Caki2 (cell line): ENCODE measurements around the gene SLC22A24. TPM values are rescaled to one million over a fixed set of nuclear protein-coding genes. Genes with fewer than 3 reads are reported as not detected.
A peak's percentile ranks its signal among the peaks of the same experiment; 100 is the strongest.
"Not testable (repeated sequence)": the region's sequence is repeated elsewhere in the genome, so short reads cannot be mapped to it uniquely, and the experiment has no call there.

Source experiments
- DNase-seq: peaks from one replicate; pipeline ENCODE4 v3.0.0-alpha.2; 2015; ENCODE audit warnings: low read depth
- in situ Hi-C: cut with HindIII; loops from 2 replicates; pipeline ENCODE4 v1.10.0; 2016; ENCODE audit warnings: low sequenced_read_pairs, low pct_unique_long_range_greater_than_20kb, mixed read lengths
- total RNA-seq: library from RNA; depleted of rRNA; stranded (reverse); fragments of >200 nt; shearing (Covaris generic); gene quantifications from 2 replicates; pipeline ENCODE4 v1.2.3, GENCODE V29; 2014; ENCODE audit warnings: low replicate concordance; rRNA removed

SLC22A24 gene, protein sequence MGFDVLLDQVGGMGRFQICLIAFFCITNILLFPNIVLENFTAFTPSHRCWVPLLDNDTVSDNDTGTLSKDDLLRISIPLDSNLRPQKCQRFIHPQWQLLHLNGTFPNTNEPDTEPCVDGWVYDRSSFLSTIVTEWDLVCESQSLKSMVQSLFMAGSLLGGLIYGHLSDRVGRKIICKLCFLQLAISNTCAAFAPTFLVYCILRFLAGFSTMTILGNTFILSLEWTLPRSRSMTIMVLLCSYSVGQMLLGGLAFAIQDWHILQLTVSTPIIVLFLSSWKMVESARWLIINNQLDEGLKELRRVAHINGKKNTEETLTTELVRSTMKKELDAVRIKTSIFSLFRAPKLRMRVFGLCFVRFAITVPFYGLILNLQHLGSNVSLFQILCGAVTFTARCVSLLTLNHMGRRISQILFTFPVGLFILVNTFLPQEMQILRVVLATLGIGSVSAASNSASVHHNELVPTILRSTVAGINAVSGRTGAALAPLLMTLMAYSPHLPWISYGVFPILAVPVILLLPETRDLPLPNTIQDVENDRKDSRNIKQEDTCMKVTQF
- total RNA-seq, result not detected in 2 replicates

- in situ Hi-C loops, result no loop called here
- no peak for DNase-seq
These were observed at the start of gene SLC22A24 for GRCh38 chr11:63144121-63144520. TSS of gene SLC22A24 (minus strand) at chr11:63144221. CDS start at chr11:63143779, 442 bp downstream.

DNA sequence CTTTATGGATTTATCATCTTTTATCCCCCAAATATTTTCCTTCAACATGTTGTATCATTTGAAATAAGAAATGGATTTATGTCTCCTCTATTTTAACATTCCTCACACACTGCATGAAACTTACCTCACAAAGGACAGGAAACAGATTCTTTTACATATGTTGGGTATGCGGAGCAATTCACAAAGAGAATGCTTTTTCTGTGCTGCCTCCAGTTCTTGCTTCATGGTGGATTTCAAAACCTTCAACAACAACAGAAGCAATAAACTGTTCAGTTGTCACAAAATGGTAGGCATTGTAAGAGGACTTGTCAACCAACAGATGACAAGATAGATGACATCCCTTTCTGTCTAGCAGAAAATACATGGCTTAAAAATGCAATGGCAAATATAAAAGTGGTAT lies 36.5 kb upstream of the SLC22A24 start:
- in situ Hi-C loops, result no loop called here
- DNase-seq, result no peak

GRCh38 chr11:63179432-63180041 lies 35.5 kb upstream of the SLC22A24 start:
- in situ Hi-C loops, result no loop called here
- no peak for DNase-seq

- DNase-seq, result no peak
- in situ Hi-C loops, result no loop called here
These were observed 33.9 kb upstream of the SLC22A24 start for GRCh38 chr11:63177872-63178271.

DNA sequence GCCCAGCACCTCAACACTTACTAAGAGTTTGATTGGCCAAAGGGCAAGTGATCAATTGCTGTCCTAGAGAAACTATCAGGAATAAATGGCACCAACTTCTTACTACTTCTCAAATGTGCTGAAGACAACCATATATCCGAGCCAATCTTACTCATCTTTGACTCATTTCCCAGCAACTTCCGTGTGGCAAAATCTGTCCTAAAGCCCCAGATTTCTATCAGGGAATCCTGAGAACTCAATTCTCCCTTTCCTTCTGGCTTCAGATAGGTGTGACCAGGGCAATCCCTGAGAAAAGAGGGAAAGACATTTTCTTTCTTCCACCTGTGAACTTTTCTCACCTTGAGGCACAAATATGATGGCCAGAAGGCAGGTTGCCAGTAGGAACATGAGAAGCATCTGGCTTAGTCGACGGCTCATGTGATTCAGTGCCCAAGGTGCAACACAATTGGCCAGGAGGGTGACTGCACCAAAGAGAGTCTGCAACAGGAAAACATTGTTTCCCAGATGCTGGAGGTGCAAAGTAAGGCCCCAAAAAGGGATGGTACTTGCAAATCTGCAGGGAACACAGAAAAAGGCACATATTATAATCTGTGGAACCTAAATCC lies 21.8 kb upstream of the SLC22A24 start:
- DNase-seq, result no peak
- in situ Hi-C loops, result no loop called here

DNA sequence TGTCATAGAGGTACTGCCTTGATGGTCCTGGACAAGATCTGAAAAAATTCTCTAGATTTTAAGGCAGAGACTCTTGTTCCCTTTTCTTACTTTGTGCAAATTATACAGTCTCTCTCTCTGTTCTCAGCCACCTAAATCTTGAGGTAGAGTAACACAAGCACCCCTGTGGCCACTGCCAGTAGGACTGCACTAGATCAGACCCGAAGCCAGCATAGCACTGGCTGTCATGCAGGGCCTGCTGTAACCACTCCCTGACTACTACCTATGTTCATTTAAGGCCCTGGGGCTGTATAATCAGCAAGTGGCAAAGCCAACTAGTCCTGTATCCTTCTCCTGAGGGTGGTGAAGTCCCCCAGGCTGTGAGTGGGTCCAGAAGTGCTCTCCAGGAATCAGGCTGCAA lies 11.8 kb upstream of the SLC22A24 start:
- in situ Hi-C loops, result no loop called here
- DNase-seq, result no peak

GRCh38 chr11:63146581-63146980 lies 2.6 kb upstream of the SLC22A24 start:
- in situ Hi-C loops, result no loop called here
- no peak for DNase-seq

DNA sequence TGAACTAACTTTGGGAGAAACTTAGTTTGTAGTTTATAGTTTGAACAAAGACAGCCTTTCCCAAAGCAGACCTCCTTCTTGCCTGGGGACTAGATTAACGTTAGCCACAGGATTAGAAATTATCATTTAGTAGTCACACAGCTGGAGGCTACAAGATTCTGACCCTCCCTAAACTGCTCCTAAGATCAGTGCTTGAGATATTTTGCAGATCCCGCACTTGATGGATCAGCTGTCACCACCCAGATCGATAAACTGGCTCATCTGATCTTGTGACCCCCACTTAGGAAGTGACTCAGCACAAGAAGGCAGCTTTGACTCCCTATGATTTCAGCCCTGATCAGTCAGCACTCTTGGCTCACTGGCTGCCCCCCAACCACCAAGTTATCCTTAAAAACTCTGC lies 1.6 kb downstream of the SLC22A24 start:
- DNase-seq, result no peak
- in situ Hi-C loops, result no loop called here

- DNase-seq, result peak; percentile 59
- in situ Hi-C loops, result no loop called here
These were observed 10.8 kb downstream of the SLC22A24 start for GRCh38 chr11:63132985-63133775.

GRCh38 chr11:63099555-63099954 lies 44.5 kb downstream of the SLC22A24 start:
- no peak for DNase-seq
- in situ Hi-C loops, result no loop called here

DNA sequence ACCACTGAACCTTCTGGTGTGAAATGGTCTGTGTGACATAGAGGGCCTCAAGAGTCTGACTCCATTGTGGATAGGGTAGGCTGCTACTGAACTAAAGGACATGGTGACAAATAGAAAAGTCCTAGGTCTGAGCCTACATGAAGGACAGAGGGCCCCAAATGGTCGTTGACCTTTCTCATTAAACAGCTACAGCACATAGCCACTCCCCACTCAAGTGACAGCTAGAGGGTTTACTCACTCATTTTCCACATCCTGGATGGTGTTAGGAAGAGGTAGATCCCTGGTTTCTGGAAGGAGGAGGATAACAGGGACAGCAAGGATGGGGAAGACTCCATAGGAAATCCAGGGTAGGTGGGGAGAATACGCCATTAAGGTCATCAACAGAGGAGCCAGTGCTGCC lies 63.3 kb downstream of the SLC22A24 start:
- no peak for DNase-seq
- in situ Hi-C loops, result no loop called here

DNA sequence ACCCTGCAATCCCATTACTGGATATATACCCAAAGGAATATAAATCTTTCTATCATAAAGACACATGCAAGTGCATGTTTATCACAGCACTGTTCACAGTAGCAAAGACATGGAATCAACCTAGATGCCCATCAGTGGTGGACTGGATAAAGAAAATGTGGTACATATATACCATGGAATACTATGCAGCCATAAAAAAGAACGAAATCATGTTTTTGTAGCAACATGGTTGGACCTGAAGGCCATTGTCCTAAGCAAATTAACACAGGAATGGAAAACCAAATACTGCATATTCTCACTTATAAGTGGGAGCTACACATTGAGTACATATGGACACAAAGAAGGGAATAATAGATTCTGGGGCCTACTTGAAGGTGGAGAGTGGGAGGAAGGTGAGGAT lies 97.8 kb downstream of the SLC22A24 start:
- in situ Hi-C loops, DNase-seq: not testable (repeated sequence)

DNA sequence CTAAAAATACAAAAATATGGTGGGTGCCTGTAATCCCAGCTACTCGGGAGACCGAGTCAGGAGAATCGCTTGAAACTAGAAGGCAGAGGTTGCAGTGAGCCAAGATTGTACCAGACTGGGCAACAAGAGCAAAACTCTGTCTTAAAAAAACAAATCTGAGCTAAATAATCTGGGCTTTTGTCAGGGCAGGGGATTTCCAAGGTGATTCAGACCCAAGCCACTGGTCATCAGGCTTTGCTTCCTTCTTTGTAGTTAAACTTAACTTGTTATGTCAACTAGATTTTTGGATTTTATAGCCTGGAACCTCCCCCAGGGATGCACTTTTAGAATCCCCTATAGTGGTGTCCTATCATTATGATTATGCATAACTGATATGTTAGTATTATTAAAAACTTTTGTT lies 101.4 kb downstream of the SLC22A24 start:
- in situ Hi-C loops, result no loop called here
- peak; percentile 39 for DNase-seq

GRCh38 chr11:63032457-63032856 lies 111.6 kb downstream of the SLC22A24 start:
- DNase-seq, result no peak
- in situ Hi-C loops, result no loop called here

Other genes with a start within 250 kb of the SLC22A24 start
- not detected in 2 replicates for gene CHRM1, start 222.9 kb downstream of the SLC22A24 start, total RNA-seq
- gene SLC22A6, start 159.3 kb downstream of the SLC22A24 start, total RNA-seq, result not detected in 2 replicates
- gene SLC22A8, start 128.4 kb downstream of the SLC22A24 start, total RNA-seq, result not detected in 2 replicates
- gene SLC22A25, start 99.4 kb upstream of the SLC22A24 start, total RNA-seq, result not detected in 2 replicates
- gene SLC22A9, start 225.6 kb upstream of the SLC22A24 start, total RNA-seq, result not detected in 2 replicates